GM10248 (cell line): ENCODE results near the gene TIMP2.

ENCODE experiments used
- CTCF ChIA-PET: fragments of 300-600 bp; sonication (Branson Sonifier 250); formaldehyde crosslinking; extraction: SDS; loops from one replicate; lab custom pipeline; 2021; ENCODE audit warnings: antibody characterized with exemption; lab: Yijun Ruan, JAX
- POLR2A ChIA-PET: fragments of 350-650 bp; sonication (Branson Sonifier 250); formaldehyde crosslinking; extraction: SDS; loops from one replicate; lab custom pipeline; 2020; ENCODE audit warnings: antibody characterized with exemption; lab: Yijun Ruan, JAX
- DNase-seq: peaks from one replicate; pipeline ENCODE4 v3.0.0; 2012; ENCODE audit errors: extremely low spot score
- CTCF ChIP-seq: IDR thresholded peaks from 2 replicates; pipeline ENCODE4 v1.5.1; 2012; ENCODE audit warnings: mild to moderate bottlenecking, low read depth; ENCODE audit errors: extremely low read depth, missing control alignments, control extremely low read depth

Gene TIMP2

GRCh38 chr17:78829477-78829876 lies 95.7 kb downstream of the TIMP2 start:
- DNase-seq, result no peak
- no peak for TF ChIP-seq CTCF
- ChIA-PET POLR2A (no interaction called here), CTCF (interaction anchor here (1.4 to 2.5 kb wide), 2 partner anchors 10 to 28 kb away, joined by 5 to 8 read pairs; no protein-coding TSS in a partner anchor)

GRCh38 chr17:78828470-78829185 lies 96.6 kb downstream of the TIMP2 start:
- CTCF ChIA-PET, result interaction anchor here (1.4 to 2.5 kb wide), 2 partner anchors 9 to 27 kb away, joined by 5 to 8 read pairs; no protein-coding TSS in a partner anchor
- DNase-seq, result no peak
- no peak for TF ChIP-seq CTCF
- POLR2A ChIA-PET, result no interaction called here

- no peak for DNase-seq
- POLR2A ChIA-PET, result no interaction called here
- CTCF ChIA-PET, result interaction anchor here (1.1 to 2.5 kb wide), 3 partner anchors 7 to 43 kb away, joined by 3 to 8 read pairs (median 3); no protein-coding TSS in a partner anchor
- TF ChIP-seq CTCF, result no peak
Observed at GRCh38 chr17:78826836-78827509, 98.2 kb downstream of the TIMP2 start.

GRCh38 chr17:78826421-78826820 lies 98.8 kb downstream of the TIMP2 start:
- ChIA-PET CTCF (interaction anchor here (1.1 to 1.8 kb wide), 2 partner anchors 24 to 42 kb away, joined by 3 read pairs; no protein-coding TSS in a partner anchor), POLR2A (no interaction called here)
- DNase-seq, result no peak

GRCh38 chr17:78825696-78826095 lies 99.5 kb downstream of the TIMP2 start:
- DNase-seq, result no peak
- ChIA-PET CTCF (interaction anchor here (1.8 kb wide), 1 partner anchor 42 kb away, joined by 3 read pairs; no protein-coding TSS in a partner anchor), POLR2A (no interaction called here)
- TF ChIP-seq CTCF, result no peak

More at GRCh38 chr17:78826421-78826820, 98.8 kb downstream of the TIMP2 start:
- TF ChIP-seq CTCF, result no peak

GRCh38 chr17:78824240-78824639 lies 100.9 kb downstream of the TIMP2 start:
- POLR2A ChIA-PET, result no interaction called here
- no peak for TF ChIP-seq CTCF
- DNase-seq, result no peak
- CTCF ChIA-PET, result interaction anchor here (0.8 kb wide), 1 partner anchor 21 kb away, joined by 3 read pairs; no protein-coding TSS in a partner anchor
